HL-60 (cell line): ENCODE results near the gene KCNJ16.

Experiments
- CTCF ChIP-seq: IDR thresholded peaks from one replicate; pipeline ENCODE4 v1.5.1; 2011; ENCODE audit warnings: low read length, control low read depth, inconsistent platforms; ENCODE audit not compliant: insufficient read depth
- GABPA ChIP-seq: IDR thresholded peaks from 2 replicates; pipeline ENCODE4 v1.6.1; 2012; ENCODE audit warnings: low read depth
- POLR2AphosphoS5 ChIP-seq: IDR thresholded peaks from 2 replicates; pipeline ENCODE4 v1.6.1; 2012; ENCODE audit warnings: low read depth
- REST ChIP-seq: IDR thresholded peaks from 2 replicates; pipeline ENCODE4 v1.6.1; 2012; ENCODE audit warnings: low read depth; ENCODE audit not compliant: insufficient replicate concordance

- TF ChIP-seq CTCF (no peak), POLR2AphosphoS5 (no peak), REST (no peak), GABPA (no peak)
Observed at GRCh38 chr17:70078994-70079531, 4.0 kb downstream of the KCNJ16 start.
